ENCODE data around the gene F2RL2. TPM values are rescaled to one million over a fixed set of nuclear protein-coding genes. Genes with fewer than 3 reads are reported as not detected.

Gene F2RL2
- total RNA-seq, 3 donors from 2014 or later = 0.17 to 2.4 (median 0.58) TPM

- ATAC-seq (no peak), DNase-seq (no peak)
- intact Hi-C loops (cut with DNase I, micrococcal nuclease) = no loop called here
- Histone ChIP-seq H3K36me3 (ENCODE audit: low read depth) (no peaks in the 10 kb centered on the region), H3K4me1 (ENCODE audit: low read depth) (no peaks in the 10 kb centered on the region), H3K9me3 (no peaks in the 10 kb centered on the region), H3K4me3 (no peak overlapping the region)
- TF ChIP-seq CTCF (IDR thresholded peaks at IDR 0.05) = no peak
Measured at GRCh38 chr5:76638479-76638878, 15.3 kb upstream of the F2RL2 start.

- TF ChIP-seq CTCF (IDR thresholded peaks at IDR 0.05) = no peak
- Histone ChIP-seq H3K4me3 (no peak overlapping the region), H3K9me3 (no peaks in the 10 kb centered on the region), H3K36me3 (ENCODE audit: low read depth) (no peaks in the 10 kb centered on the region), H3K4me1 (ENCODE audit: low read depth) (no peaks in the 10 kb centered on the region)
- ATAC-seq = no peak
- intact Hi-C loops (cut with DNase I, micrococcal nuclease) = no loop called here
- no peak for DNase-seq
Measured at GRCh38 chr5:76637490-76637889, 14.3 kb upstream of the F2RL2 start.

GRCh38 chr5:76634661-76635060, 11.5 kb upstream of the F2RL2 start:
- intact Hi-C loops (cut with DNase I, micrococcal nuclease) = no loop called here

GRCh38 chr5:76626738-76627137, 3.5 kb upstream of the F2RL2 start:
- no peaks in the 10 kb centered on the region for H3K9me3 ChIP-seq
- intact Hi-C loops (cut with DNase I, micrococcal nuclease) = no loop called here
- H3K36me3 ChIP-seq (ENCODE audit: low read depth) = no peaks in the 10 kb centered on the region
- no peaks in the 10 kb centered on the region for H3K4me1 ChIP-seq (ENCODE audit: low read depth)
- DNase-seq = no peak
- no peak for TF ChIP-seq CTCF (IDR thresholded peaks at IDR 0.05)
- no peak for ATAC-seq
- no peak overlapping the region for H3K4me3 ChIP-seq

More at GRCh38 chr5:76634661-76635060, 11.5 kb upstream of the F2RL2 start:
- no peaks in the 10 kb centered on the region for H3K36me3 ChIP-seq (ENCODE audit: low read depth)
- ATAC-seq = no peak
- no peak for DNase-seq
- no peaks in the 10 kb centered on the region for H3K9me3 ChIP-seq
- TF ChIP-seq CTCF (IDR thresholded peaks at IDR 0.05) = no peak
- no peaks in the 10 kb centered on the region for H3K4me1 ChIP-seq (ENCODE audit: low read depth)
- H3K4me3 ChIP-seq = no peak overlapping the region

- no peak for TF ChIP-seq CTCF (IDR thresholded peaks at IDR 0.05)
- intact Hi-C loops (cut with DNase I, micrococcal nuclease) = no loop called here
- no peak for DNase-seq
- no peaks in the 10 kb centered on the region for H3K9me3 ChIP-seq
- H3K4me3 ChIP-seq = no peak overlapping the region
- H3K36me3 ChIP-seq (ENCODE audit: low read depth) = no peaks in the 10 kb centered on the region
- ATAC-seq = no peak
- no peaks in the 10 kb centered on the region for H3K4me1 ChIP-seq (ENCODE audit: low read depth)
Measured at GRCh38 chr5:76625087-76625815, 2.0 kb upstream of the F2RL2 start.

Measured in mucosa of descending colon (tissue), 3 donors.